NCI-H2196 (cell line): ENCODE data around the gene HOTAIR.
A peak's percentile ranks its signal among the peaks of the same experiment; 100 is the strongest.

ENCODE experiments used
- DNase-seq: peaks from one replicate; lab custom pipeline; 2025; ENCODE audit not compliant: unreplicated experiment; lab: John Stamatoyannopoulos, UW

The HOTAIR gene

DNA sequence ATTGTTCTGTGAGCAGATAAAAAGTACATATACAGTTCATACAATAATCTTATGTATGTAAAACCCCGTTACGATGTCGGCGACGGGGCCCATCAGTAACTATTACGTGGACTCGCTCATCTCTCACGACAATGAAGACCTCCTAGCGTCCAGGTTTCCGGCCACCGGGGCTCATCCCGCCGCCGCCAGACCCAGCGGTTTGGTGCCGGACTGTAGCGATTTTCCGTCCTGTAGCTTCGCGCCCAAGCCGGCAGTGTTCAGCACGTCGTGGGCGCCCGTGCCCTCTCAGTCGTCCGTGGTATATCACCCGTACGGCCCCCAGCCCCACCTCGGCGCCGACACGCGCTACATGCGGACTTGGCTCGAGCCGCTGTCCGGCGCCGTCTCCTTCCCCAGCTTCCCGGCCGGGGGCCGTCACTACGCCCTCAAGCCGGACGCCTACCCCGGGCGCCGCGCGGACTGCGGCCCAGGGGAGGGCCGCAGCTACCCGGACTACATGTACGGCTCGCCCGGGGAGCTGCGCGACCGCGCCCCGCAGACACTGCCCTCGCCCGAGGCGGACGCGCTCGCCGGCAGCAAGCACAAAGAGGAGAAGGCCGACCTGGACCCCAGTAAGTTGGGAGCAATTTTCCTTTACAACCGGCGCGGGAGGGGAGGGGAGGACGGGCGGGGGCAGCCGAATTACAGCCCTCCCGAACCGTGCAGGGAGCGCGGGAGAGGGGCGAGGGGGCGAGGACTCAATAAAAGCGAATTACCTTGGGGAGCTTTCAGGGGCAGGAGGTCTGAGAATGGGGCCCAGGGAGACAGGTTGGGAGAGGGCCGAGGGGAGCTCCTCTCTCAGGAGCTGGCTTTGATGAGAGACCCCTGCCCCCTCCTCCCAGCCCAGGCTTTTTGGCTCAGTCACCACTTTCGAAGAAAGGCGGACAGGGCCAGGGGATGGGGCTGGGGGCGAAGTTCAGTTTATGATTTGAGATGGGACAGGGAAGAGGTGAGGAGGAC lies 25.7 kb upstream of the HOTAIR start, which contains the start of gene HOXC9:
Gene HOXC9, plus strand, starts transcription at position 46 of the 999 bp plus-strand sequence. Its CDS starts 28 bp downstream, at position 74.
- no peak for DNase-seq

DNA sequence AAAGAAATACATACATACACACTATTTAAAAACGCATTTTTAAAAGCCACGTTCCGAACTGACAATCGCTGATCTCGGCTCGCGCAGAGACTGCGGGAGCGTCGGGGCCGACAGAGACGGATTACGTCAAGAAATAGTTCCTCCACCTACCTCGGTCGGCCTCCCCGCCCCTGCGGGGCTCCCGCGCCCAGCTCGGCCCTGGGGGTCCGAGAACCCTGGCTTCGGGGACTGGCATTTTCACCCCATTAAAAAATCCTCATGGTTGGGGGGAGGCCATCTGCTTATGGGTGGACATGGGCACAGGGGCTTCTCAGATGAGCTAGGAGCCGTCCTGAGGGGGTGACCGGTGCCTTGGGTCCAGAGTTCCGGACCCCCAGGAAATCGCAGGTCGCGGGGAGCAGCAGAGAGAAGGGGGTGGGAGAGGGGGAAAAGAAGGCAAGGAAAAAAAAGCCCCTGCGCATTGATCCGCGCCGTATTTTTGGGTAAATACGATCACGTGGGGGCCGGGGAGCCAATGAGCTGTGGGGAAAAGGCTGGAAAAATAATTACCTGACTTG lies 24.9 kb upstream of the HOTAIR start:
- DNase-seq = no peak

DNA sequence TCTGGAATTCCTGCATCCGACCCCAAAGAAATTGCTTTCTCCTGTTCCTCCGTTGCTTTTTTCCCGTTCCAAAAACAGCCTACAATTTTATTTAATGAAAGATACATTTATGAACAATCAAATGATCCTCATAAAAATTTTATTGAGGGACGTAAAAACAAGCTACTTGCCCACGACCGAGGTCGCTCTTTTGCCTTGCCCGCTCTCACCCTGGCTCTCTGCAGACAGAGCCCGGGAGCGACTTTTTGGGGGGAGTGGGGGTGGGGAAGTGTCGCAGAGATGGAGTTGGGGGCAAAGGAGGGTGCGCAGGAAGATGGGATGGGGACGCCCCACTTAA lies 24.1 kb upstream of the HOTAIR start:
- no peak for DNase-seq

DNA sequence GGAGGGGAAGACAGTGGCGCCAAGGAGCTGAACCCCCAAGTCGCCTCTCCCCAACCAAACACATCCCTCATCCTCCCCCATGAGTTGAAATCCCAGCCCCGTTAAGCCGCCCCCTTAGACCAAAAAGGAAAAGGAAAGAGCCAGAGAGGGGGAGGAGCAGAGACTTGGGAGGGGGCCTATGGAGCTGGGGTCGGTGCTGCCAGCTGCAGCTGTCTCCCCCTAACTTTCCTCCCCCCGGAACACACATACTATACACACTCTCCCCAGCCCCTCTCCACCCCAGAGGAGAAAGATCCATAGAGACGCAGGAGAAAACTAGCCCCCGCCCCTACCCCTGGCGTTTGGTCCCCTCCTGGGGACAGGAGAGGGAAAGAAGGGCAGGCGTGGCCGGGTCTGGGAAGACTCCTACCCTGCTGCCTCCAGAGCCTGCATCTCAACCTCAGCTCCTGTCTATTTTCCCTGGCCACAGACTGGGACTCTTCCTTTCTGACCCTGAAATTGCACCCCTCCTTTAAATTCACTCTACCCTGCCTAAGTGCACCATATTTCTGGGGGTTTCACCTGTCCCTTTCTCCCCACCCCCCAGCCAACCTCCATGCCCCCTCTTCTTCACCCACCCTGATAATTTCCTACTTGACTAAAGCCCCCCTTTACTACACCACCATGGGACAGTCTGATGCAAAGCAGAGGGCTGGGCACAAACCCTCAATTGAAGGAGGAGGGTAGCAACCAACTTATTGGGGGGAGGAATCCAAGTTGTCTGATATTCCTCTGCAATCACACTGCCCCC lies 23.6 kb upstream of the HOTAIR start:
- DNase-seq = no peak

DNA sequence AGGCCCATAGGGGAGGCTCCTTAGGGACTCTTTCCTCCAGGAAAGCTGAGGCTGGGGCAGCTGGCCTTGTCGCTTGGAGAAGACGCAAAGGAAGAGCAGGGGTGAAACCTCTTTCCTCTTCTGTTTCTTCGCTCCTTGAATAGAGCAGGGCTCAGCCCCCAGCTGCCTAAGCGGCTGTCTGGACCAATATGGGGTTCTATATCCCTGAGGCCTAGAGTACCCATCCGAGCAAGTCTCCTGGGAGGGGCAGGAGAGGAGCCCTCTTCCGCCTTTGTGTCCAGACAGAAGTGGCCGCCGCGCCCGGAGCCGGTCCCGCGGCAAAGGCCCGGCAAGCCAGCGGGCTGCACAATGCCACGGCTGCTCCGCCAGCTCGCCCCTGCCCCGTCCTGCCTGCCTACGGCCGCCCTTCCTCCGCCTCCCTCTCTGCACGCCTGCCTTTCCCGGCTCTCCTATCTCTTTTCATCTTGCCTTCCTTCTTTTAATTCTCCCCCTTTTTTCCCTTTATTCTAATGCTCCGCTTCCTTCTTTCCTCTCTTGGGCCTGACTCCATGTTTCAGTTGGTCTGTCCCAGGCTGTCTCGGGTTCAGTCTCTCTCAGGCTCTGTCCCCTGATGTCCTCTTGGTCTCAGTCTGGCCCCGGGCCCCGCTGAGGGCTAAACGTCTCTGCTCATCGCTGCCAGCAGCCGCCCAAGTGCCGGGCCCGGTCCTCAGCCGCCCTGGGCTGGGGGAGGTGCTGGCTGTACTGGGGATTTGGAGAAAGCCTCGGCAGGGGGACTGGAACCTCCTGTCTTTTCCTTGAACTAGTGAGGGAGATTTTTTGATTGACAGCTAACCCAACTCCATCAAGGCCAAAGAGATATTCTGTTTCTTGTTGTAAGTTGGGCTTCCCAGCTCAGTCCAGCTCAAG lies 22.7 kb upstream of the HOTAIR start:
- no peak for DNase-seq

DNA sequence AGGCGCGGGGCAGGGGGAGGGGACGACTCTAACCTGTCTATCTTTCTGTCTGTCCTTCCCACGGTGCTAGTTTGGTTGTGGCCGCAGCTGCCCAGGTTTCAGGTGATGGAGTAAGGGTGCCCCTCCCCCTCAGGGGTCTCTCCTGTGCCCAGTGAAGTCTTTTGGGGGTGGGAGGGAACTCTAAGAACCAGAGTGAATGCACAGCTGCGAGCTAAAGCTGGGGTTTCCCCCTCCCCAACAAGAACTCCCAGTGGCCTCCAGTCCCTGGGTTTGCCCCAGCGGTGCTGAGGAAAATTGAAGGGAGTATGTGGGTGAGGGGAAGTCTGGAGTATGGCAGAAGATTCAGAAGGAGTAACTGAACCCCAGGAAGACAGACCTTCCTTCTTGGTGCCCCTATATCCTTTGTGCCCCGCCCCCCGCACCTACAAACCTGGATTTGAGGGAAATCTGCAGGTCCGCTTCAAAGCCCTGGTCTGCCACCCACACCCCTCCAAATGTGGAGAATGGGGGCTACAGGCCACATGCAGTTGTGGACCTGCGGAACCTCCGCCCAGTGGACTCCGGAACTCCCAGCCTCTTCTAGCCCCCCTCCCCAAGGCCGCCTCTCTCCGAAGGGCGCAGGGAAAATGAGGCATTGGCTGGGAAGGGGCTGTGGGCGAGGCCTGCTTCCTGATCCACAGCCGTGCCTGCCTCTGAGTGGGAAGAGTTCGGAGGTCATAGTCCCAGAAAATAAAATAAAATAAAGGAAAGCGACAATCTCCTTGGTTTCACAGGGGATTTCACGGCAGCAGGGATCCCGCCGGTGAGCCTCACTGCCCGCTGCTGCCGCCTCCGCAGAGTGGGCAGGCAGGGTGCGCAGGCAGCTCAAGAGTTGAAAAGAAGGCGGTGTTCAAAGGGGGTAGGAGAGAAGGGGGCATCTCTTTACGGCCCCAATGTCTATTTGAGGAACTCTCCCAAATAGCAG lies 21.8 kb upstream of the HOTAIR start:
- DNase-seq = no peak

DNA sequence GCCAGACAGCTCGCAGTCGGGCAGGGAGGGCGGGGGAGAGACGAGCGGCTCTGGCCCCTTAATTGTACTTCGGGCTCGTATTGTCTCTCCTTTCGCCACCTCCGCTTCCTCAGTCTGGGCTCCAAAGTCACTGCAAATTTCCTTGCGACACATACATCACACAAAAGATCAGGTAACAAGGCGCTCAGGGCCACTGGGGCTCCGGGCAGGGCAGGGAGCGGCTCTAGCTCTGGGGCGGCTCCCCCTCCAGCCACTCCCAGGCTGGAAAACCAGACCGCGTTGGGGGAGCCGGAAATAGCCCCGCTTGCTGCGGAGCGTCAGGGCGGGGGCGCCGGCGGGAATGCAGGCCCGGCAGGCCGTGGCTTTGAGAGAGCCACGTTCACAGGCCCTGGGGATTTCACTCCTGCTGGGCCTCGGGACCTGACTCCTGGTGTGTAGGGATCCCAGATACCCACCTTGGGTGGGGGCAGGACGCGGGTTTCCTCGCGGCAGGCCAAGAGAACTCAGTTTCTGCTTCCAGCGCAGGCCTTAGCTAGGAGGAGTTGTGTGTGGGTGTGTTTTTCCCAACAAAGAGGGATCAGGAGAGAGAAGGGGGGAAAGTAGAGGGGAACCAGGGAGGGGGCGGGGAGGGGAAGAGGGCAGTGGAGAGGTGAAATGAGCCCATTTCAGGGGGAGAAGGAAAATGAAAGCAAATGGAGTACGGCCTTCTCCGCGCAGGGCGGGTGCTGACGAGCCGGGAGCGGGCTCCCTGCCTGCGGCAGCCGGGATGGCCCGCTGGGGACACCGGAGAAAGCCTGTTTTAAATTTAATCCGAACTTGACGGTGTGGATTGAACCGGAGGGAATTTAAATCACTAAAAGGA lies 20.9 kb upstream of the HOTAIR start:
- DNase-seq = peak; percentile 66

DNA sequence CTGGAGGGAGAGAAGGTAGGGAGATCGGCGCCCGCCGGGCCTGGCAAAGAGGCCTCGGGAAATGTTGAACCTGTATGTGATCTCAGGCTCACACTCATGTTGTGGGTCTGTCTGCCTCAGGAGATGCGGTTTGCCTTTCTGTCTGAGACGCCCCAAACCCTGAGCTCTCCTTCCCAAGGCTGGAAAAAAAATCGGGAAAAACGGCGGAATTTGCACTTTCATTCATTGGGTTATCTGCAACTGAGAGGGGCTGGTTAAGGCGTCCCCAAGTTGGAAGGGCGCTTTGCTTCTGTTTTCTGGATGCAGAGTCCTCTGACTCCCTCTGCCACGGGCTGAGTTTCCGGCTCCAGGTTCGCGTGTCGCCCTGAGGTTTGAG lies 20.2 kb upstream of the HOTAIR start:
- peak; percentile 48 for DNase-seq

DNA sequence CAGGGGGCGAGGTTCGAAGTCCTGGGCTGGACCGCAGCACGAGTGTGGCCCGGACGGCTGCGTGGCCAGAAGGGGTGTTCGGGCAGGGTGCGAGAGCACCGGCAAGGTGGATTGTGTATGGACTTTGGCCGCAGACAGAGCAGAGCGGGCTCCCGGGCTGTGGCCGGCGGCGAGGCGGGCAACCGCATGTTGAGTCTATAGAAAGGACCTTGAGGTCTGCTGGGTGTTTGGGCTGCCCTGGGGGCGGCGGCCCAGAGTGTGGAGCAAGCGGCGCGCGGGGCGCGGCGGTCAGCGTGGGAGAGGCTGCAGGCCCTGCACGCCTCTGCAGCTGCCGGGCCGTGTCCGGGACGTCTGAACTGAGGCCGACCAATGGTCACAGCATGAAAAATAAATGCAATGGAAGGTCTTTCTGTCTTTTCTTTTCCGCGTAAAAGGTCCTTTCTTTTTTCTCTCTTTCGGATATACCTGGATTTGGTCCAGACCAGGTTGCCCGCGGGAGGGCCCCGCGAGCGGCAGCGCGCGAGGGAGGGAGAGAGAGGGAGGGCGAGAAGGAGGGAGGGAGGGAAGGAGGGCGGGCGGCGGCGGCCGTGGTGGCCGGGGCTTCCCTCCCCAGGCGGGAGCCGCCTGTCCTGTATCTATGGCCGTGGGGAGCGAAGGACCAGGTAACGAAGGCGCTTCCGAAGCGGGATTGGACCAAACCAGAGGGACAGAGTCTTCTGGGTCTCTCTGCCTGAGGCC lies 19.7 kb upstream of the HOTAIR start:
- DNase-seq = peak; percentile 41

DNA sequence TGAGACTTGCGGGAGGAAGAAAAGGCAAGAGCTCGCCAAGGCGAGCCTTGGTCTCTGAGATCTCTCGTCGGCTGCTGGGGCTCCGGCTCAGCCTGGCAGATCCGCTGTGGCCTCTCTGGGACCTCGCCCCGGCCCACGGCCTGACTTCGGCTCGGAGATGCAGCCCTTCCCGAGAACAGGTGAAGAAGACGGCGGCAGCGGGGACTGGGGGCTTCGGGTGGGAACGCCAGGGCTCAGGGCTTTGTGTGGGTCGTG lies 19.2 kb upstream of the HOTAIR start:
- no peak for DNase-seq

DNA sequence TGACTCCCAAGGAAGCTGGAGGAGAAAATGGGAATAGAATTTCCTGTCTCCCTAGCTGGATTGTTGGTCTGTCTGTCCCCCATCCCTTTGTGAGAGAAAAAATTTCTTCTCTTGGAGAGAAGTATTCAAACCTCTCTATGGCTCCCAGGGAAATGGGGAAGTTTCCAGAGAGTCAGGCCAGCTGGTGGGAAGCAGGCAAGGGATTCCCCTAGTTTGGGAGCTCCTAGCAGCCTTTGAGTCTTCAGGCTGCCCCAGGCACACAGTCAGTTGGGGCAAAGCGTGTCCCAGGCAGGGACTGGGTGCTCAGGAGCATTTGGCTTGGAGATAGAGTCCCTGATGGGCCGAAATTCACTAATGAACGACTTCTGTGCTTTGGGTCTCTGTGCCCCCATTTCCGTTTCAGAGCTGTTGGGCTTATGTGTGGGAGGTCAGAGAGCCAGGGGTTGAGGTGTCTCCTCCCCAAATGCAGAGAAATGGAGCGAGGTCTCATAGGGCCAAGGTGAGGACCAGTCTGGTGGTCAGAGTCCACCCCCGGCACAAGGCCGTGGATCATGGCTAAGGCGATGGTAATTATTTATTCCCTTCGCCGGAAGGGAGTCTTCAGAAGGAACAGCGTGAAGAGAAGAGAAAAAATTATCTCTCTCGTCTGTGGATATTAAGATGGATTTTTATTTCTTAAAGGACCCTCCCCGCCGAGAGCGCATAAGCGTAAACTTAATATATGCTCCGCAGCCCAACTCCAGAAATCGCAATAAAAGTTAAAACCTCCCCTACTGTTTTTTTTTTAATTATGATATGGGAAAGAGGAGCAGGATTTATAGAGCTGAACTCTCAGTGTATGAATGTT lies 18.6 kb upstream of the HOTAIR start:
- DNase-seq = no peak

DNA sequence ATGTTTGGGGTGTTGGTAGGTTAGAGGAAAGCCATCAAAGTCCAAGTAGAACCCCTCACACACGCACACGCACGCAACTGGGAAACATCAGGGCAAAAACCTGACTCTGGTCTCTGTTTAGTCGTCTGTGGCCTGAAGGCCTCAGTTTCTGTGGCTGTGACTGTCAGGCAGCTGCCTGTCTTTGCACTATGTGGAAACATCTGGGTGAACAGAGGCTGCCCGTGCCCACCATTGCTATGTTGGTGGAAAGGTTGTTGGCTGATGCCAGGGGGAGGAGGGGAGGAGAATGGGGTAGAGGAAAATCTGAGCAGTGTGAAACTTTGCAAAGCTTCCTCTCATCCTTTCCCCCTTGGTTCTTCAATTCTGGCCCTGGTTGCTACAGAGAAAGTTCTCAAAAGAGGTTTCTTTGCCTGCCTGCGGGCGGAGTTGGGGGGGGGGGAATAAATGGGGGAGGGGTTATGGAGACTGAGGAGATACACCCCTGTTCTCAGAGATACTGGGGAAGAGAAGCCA lies 17.7 kb upstream of the HOTAIR start:
- DNase-seq = no peak

DNA sequence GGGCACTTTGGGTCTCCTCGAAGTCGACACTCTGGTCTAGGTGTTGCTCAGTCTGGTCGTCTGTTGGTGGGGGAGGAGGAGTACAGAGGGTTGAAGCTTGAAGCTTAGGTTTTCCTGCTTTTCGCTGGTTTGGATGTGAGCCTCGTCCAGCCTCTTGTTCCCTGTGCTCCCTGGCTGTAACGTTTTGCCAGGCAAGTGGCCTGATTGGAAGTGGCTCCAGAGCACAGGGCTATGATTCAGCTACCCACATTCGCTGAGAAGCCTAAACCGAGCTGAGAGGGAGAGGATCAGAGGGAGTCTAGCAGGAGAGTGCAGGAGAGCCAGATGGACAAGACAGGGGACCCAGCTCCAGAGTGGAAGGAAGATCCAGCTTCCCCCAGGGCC lies 16.3 kb upstream of the HOTAIR start:
- DNase-seq = no peak

DNA sequence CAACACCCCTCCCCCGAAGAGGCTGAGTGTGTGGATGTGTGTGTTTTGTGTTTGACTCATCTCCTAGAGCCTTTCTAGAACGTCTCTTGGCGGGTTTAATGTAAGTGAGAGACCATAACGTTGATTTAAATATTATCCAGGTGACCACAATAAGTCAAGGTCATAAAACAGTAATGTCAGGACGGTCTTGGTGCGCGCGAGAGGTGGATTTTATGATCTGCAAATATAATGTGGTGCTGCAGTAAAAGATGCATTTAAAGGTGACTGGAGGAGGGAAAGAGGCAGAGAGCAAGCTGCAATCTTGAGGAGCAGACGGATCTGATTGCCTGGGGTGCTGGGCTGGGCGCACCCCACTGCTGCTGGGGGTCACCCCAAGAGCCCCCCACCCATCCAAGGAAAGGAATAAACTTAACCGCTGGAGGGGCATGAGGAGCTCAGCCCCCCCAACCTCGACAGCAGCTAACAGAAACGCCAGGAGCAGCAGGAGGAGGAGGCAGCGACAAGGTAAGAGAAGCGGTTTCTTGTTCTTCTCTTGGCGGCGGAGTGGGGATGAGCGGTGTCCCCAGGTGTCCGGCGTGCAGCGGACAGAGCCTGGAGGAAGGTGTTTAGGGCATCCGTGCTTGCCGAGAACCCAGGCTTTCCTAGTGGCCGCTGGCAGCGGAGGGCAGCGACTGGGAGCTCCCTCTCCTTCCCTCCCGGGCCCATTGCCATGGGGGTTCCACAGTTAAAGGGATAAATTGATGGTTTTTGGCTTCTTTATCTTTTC lies 15.7 kb upstream of the HOTAIR start:
- no peak for DNase-seq

DNA sequence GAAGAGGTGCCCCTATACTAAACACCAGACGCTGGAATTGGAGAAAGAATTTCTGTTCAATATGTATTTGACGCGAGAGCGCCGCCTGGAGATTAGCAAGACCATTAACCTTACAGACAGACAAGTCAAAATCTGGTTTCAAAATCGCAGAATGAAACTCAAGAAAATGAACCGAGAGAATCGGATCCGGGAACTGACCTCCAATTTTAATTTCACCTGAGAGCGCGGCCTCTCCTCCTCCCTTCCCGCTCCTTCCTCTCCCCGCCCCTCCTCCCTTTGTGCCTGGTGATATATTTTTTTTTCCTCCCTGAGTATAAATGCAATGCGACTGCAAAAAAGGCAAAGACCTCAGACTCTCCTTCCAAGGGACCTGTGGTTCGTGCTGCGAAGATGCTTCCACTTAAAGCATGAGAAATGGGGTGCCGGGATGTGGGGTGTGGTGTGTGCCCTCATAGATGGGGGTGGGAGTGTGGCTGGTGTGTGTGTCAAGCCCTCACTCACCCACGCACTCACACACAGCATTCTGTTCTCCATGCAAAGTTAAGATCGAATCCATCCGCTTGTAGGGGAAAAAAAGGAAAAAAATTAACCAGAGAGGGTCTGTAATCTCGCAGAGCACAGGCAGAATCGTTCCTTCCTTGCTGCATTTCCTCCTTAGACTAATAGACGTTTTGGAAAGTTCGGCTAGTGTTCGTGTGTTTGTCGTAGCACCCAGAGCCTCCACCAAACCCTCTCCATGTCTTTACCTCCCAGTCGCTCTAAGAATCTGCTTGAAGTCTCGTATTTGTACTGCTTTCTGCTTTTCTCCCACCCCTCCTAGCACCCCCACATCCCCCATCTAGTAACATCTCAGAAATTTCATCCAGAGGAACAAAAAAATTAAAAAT lies 14.7 kb upstream of the HOTAIR start:
- peak; percentile 47 for DNase-seq
